Activated CD8-positive, alpha-beta memory T cell treated with anti-CD3 and anti-CD28 coated beads, Interleukin-2, amount 50 U/mL, for 1 hour (primary cell): Measurements from ENCODE around the gene FAM136A.
A peak's percentile ranks its signal among the peaks of the same experiment; 100 is the strongest.
"Not testable (repeated sequence)": the region's sequence is repeated elsewhere in the genome, so short reads cannot be mapped to it uniquely, and the experiment has no call there.

ENCODE experiments used
- DNase-seq: peaks from one replicate; pipeline ENCODE4 v3.0.0-alpha.2; 2020; ENCODE audit errors: extremely low read depth

The FAM136A gene

GRCh38 chr2:70297828-70298227 is 4.0 kb downstream of the FAM136A start:
- DNase-seq: not testable (repeated sequence)

GRCh38 chr2:70283500-70284191 is 18.2 kb downstream of the FAM136A start:
- DNase-seq: no peak

- no peak for DNase-seq
Measured at GRCh38 chr2:70282439-70282838, 19.4 kb downstream of the FAM136A start.

GRCh38 chr2:70280242-70280798 is 21.5 kb downstream of the FAM136A start:
- DNase-seq: no peak

- DNase-seq: no peak
Measured at GRCh38 chr2:70270323-70270722, 31.5 kb downstream of the FAM136A start.

- not testable (repeated sequence) for DNase-seq
Measured at GRCh38 chr2:70269422-70270302, 32.2 kb downstream of the FAM136A start.

- not testable (repeated sequence) for DNase-seq
Measured at GRCh38 chr2:70266925-70267324, 34.9 kb downstream of the FAM136A start.

- no peak for DNase-seq
Measured at GRCh38 chr2:70261501-70261900, 40.4 kb downstream of the FAM136A start.

- DNase-seq: no peak
Measured at GRCh38 chr2:70258532-70258875, 43.4 kb downstream of the FAM136A start.

GRCh38 chr2:70255637-70256314 is 46.1 kb downstream of the FAM136A start:
- DNase-seq: no peak

- no peak for DNase-seq
Measured at GRCh38 chr2:70250434-70250833, 51.4 kb downstream of the FAM136A start.

GRCh38 chr2:70248181-70248847 is 53.6 kb downstream of the FAM136A start, which contains the start of gene TIA1:
Gene TIA1 (minus strand): TSS chr2:70248628. CDS start chr2:70248430, 198 bp downstream.
- peak; percentile 98 for DNase-seq

- DNase-seq: no peak
Measured at GRCh38 chr2:70247364-70248180, 54.3 kb downstream of the FAM136A start.
